NCI-H2227 (cell line): Measurements from ENCODE around the gene S100B.
A peak's percentile ranks its signal among the peaks of the same experiment; 100 is the strongest.

Experiments used
- DNase-seq: peaks from one replicate; lab custom pipeline; 2025; ENCODE audit not compliant: unreplicated experiment; lab: John Stamatoyannopoulos, UW

S100B gene

DNA sequence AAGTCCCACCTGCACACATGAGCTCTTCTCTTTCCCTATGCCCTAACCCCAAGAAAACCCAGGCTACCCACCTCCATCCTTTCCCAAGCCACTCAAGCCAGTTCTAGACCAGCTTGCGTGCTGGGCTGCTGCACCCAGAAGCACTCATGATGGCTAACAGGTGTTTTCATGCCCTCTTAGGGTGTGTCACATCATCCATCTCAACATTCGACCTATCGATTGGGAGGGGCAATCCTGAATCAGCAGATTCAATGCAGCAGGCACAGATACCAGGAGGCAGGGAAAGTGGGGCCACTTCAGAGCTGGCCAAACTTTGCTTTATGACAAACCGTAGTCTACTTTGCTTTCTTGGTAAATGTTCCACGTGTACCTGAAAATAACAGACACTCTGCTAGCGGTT is 24.0 kb upstream of the S100B start:
- DNase-seq = no peak

DNA sequence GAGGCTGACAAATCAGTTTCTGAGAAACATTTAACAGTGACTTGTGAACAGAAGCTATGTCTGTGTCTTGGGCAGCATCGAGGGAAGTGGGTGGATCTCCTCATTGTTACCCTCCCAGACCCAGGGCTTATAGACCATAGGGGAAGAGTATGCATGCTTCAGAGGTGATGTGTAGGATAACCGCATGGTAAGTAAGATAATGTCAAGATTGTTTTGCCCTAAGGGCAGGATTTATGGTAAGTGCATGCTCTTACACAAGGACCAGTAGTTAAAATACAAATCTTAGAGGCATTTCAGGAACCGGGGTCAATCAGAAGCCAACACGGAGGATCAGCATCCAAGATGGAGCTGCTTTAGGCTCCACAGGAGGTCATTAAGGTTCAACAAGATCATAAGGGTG is 22.8 kb upstream of the S100B start:
- no peak for DNase-seq

DNA sequence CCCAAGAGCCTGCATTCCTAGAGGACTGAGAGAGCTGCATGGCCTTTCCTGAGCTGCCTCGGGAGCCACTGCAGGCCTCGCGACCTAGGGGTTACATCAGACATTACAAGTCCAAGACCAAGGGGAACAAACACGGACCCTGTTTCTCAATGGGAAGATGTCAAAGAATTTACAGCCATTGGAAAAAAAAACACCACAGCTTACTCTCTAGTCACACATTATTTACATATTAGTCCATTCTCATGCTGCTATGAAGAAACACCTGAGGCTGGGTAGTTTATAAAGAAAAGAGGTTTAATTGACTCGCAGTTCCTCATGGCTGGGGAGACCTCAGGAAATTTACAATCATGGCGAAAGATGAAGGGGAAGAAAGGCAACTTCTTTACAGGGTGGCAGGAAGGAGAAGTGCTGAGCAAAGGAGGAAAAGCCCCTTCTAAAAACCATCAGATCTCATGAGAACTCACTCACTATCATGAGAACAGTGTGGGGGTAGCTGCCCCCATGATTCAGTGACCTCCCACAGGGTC is 22.2 kb upstream of the S100B start:
- DNase-seq = no peak

DNA sequence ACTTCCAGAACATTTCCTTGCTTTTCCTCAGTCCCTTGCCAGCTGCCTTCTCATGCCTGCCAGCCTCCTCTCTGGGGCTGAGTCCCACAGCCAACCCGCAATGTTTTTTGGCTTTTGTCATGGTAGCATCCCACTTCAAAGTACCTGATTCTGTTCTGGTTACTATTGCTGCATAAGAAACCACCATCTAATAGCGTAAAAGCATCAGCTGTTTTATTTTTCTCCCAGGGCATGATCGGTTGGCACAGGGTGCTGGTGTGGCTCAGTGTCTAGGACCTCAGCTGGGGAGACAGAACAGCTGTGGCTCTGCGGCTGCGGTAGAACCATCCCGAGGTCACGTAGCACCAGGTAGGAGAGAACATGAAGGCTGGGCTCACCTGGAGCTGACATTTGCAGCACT is 21.7 kb upstream of the S100B start:
- DNase-seq = no peak

DNA sequence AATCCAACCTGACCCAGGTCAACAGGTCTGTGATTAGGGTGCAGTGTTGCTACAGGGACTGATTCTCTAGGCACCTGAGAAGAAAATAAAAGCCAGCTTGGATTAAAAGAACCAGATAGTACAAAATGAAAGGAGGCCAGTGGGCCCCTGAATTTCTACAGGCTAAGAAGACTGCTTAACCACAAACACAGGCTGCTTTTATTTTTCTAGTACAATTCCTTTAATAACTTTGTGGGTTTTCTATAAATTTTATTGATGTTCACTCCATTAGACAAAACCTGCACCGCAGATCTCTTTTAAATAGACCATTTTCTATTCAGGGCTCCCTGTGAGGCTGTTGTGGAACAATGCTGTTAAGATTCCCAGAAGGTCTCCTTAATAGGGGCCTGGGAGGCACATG is 20.9 kb upstream of the S100B start:
- no peak for DNase-seq

DNA sequence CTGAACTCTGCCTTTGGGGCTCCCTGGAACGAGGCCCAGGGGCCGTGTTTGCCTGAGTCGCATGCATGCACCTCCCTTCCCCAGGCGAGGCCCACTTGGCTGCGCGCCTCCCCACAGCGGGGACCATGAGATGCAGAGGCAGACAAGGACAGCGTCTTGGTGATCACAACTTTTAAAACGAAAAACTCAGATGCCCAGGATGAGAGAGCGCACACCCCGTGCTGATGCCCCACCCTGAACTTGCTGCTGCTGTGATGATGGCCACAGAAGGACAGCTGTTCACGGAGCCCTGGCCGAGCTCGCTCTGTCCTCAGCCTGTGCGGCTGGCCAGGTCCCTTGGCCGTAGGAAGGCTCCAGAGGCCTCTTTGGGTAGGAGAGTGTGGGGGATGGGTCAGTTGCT is 19.2 kb upstream of the S100B start:
- DNase-seq = no peak

DNA sequence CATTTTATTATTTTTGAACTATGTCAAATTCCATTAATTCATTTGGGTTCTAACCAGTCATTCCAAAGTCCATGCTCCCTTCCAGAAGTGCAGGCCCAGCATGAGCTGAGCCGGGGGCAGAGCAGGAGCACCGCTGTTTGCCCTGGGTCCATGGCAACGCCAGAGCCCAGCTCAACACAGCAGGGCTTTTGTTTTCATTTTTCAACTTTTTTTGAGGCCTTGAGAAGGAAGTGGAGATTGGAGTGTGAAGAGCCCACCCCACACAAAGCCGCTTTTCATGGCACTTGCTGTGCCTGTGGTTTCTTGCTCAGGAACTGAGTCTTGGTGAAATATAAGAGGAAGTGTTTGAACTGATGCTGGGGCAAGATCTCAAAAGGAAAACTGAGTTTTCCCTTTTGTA is 17.3 kb upstream of the S100B start:
- DNase-seq = peak; percentile 23

DNA sequence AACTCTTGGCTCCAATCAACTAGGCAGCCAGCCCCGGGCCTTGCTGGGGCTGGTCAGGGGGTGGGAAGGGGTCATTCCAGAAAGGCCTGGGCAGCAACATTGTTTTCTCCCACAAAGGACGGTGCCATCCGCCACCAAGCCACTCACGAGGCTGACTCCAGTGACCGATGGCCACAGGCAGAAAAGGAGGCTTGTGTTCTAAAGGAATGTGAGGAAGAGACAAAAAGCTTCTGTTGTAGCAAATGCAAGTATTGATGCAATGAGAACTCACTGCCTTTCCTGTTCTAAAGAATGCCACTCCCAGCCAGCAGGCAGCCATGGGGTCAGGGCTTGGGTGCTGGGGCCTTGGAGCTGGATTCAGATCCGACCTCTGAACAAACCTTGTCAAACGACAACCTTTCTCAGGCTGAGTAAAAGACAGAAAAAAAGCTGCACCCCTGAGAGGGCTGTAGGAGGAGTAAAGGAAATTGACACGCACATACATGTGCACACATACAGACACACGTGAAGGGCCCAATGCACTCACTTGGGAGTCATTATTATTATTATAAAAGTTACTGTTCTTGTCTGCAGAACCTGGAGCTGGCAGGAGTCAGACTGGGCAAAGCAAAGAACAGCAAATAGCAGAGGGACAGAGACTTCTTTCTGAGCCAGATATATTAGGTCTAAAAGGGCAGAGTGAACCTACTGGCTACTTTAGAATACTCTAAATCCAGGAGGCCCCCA is 16.7 kb upstream of the S100B start:
- DNase-seq = no peak

DNA sequence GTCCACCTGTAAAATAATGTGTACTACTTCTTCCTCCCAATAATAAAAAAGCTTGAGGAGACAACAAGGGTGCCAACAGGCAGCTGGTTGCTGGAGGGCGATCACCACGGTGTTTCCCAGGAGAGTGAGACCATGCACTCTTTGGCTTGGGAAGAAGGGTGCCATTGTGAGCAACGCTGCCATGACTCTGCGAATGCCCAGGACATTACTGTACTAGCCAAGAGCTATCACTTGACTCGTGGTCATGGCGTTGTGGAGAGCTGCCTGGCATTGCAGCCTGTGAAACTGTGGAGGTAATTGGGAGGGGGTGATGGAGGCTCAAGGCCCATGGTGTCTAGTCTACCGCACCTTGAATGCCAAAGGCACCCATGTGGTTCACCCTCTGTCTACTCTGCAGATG is 16.0 kb upstream of the S100B start:
- no peak for DNase-seq

DNA sequence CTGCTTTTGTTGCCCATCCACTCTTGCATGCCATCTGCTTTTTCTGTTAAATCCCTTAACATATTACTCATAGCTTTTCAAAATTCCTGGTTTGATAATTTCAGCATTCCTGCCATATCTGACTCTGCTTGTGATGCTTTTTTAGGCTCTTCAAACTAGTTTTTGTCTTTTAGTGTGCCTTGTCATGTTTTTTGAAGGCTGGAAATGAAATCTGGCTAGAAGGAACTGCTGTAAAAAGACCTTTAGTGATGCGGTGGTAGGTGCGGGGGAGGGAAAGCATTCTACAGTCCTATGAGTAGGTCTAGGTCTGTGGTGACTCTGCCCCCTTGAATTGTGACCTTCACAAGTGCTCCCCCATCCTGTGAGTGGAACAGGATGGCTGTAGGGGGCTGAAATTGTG is 15.0 kb upstream of the S100B start:
- no peak for DNase-seq

DNA sequence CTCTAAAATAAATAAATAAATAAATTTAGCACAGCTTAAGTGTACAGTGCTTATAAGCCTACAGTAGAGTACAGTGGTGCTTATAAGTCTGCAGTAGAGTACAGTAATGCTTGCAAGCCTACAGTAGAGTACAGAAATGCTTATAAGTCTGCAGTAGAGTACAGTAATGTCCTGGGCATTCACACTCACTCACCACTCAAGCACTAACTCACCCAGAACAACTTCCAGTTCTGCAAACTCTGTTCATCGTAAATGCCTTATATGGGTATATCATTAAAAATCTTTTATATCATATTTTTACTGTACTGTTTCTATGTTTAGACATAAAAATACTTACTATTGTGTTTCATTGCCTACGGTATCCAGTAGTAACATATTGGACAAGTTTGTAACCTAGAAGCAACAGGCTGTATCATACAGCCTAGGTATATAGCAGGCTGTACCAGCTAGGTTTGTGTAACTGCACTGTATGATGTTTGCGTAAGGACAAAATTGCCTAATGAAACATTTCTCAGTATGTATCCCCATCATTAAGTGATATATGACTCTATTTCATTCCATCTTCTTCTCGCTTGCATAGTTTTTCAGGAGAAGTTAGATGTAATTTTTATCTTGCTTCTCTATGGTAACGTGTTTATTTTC is 14.0 kb upstream of the S100B start:
- no peak for DNase-seq

DNA sequence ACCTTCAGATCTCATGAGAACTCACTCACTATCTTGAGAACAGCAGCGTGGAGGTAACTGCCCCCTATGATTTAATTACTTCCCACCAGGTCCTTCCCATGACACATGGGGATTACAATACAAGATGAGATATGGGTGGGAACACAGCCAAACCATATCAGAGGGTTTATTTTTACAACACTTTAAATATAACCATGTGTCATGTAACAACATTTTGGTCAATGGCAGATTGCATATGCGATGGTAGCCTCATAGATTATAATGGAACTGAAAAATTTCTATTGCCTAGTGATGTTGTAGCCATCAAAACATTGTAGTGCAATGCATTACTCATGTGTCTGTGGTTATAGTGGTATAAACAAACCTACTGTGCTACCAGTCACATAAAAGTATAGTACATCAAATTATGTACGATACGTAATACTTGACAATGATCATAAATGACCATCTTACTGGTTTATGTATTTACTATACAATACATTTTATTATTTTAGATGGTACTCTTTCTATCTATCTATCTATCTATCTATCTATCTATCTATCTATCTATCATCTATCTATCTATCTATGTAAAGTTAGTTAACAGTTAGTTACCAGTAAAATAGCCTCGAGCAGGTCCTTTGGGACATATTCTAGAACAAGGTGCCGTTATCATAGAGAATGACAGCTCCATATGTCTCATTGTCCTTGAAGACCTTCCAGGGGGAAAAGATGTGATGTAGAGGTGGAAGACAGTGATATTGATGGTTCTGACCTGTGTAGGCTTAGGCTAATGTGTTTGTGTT is 12.6 kb upstream of the S100B start:
- DNase-seq = no peak

DNA sequence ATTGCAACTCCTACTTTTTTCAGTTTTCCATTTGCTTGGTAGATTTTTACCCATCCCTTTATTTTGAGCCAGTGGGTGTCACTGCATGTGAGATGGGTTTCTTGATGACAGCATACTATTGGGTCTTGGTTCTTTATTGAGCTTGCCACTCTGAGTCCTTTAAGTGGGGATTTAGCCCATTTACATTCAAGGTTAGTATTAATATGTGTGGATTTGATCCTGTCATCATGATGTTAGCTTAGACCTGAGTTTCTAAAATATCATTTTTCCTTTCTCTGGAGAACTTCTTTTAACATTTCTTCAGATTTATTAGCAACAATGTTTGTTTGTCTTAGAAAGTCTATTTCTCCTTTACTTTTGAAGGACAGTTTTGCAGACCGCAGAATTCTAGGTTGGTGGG is 11.8 kb upstream of the S100B start:
- DNase-seq = no peak

DNA sequence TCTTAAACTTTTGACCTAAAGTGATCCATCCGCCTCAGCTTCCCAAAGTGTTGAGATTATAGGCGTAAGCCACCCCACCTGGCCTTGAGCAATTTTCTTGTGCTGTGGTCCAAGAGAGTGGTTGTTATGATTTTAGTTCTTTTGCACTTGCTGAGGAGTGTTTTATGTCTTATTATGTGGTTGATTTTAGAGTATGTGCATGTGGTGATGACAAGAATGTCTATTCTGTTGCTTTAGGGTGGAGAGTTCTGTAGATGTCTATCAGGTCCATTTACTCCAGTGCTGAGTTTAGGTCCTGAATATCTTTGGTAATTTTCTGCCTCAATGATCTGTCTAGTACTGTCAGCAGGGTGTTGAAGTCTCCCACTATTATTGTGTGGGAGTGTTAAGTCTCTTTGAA is 11.2 kb upstream of the S100B start:
- DNase-seq = no peak

DNA sequence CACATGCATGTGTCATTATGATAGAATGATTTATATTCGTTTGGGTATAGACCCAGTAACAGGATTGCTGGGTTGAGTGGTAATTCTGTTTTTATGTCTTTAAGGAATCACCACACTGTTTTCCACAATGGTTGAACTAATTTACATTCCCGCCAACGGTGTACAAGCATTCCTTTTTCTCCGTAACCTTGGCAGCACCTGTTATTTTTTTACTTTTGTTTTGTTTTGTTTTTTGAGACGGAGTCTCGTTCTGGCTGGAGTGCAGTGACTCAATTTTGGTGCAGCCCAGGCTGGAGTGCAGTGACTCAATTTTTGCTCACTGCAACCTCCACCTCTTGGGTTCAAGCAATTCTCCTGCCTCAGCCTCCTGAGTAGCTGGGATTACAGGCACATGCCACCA is 8.5 kb upstream of the S100B start:
- no peak for DNase-seq

DNA sequence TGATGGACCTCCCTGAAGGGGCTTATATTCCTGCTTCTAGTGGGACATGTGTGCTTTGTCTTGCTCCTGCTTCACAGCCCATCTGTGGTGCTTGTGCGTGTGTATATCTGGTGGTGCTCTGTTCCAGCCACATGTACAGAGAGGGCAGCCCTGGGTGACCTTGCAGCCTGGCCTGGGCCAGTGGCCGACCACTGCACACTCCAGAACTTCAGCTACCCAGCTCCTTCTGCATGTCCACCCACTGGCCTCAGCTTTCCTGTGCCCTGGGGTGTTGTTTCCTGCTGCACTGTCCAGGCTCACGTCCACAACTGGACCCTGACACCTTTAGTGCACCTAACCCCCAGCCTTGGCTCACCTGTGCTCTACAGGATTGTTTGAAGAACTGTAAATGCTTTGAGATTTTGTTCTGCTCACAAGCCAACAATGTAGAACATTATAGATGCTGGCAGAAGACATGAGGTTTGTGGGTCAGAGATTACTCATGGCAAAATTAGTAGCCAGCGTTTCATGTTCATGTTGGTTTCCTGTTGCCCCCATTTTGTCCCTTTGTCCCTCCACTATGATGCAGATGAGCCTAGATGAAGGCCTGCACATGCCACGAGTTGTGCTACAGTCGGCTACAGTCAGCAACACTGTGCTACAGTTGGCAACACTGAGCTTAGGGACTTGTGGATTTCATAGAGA is 5.3 kb upstream of the S100B start:
- no peak for DNase-seq

DNA sequence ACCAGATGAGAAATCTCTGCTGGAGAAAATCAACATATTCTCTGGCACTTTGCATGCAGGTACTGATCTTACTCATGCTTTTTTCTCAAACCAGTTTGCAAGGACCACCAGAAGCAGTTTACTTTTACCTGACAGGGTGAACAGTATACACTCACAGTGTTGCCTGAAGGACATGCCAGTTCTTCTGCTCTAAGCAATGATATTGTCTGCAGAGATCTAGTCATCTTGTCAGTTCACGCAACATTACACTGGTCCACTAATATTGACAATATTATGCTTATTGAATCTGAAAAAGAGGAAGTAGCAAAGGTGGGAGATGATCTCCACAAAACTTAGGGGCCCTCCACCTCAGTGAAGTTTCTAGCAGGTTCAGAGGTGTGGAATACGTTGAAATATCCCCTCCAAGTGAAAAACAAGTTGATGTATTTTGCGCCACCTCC is 3.8 kb upstream of the S100B start:
- DNase-seq = no peak

DNA sequence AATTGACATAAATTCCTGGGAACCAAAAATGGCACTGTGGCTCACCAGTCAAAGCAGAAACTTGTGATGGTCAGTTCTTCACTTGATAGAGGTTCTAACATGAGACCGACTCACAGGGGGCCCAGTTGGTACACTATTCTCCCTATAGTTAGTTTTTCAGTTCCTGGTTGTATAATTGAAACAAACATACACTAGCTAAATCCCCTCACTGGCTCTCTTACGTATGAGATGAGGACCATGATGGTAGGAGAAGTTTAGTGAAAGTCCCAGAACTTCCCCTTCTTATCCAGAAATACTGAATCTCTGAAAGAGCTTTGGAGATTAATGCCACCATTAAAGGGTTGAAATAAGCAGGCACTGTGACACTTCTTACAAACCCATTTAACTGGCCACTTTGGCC is 2.8 kb upstream of the S100B start:
- DNase-seq = no peak

DNA sequence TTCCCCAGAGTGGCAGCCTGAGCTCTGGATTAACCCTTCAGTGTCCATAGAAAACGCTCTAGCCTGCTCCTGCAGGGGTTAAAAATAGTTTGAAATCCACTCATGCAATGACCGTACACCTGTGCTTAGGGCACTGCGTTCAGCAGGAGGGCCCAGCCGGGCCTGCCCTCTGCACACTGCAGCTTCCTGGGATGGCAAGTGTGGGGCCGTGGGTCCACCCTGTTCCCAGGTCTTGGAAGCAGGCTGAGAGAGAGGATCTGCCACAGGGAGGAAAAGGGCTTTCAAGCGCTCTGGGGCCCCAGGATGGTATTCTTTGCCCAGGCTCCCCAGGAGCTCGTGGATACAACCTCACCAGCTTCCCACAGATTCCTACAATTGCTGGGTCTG is 1.5 kb upstream of the S100B start:
- no peak for DNase-seq

DNA sequence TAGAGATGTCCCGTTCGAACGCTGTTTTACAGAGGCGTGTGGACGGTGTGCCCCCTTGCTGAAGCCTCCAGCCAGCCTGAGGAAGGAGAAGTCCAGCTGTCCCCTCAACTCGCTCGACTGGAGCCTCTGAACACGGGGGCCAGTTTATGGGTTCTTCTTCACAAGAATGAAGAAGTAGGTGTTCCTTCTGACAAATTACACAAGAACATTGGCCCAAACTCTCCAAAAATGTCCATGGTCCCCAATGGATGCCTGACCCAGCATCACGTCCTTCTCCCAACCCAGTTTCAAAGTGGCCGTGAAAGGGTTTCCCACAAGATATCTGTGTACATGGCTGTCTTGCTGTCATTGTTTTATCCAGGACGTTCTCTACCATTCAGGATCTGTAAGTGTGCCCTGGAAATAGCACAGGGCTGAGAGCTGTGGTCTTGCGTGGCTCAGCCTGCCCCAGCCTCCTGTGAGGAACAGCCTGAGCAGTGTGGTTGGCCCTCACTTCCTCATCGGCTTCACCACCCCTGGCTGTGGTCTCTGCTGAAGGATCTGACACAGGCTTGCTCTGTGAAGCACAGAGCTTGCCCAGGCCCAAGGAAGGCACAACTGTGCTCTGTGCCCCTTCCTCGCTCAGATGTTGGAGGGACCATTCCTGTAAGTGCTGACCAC is 1.0 kb upstream of the S100B start:
- no peak for DNase-seq
